ENCODE data around the gene CST7. TPM values are rescaled to one million over a fixed set of nuclear protein-coding genes. Genes with fewer than 3 reads are reported as not detected.
A peak's percentile ranks its signal among the peaks of the same experiment; 100 is the strongest.

CST7 gene
- total RNA-seq, 1 donor from 2014 or later = not detected

- peak in 1 of 2 donors; percentile 60 for DNase-seq (ENCODE audit: low spot score in 2 of 2)
- Histone ChIP-seq H3K4me3 (no peak overlapping the region), H3K9me3 (peaks cover 0 to 11% of the 10 kb centered on the region in 2 donors), H3K27me3 (no peaks in the 10 kb centered on the region), H3K27ac (no peak overlapping the region), H3K4me1 (no peaks in the 10 kb centered on the region), H3K36me3 (peaks cover 29 to 50% of the 10 kb centered on the region in 2 donors)
- intact Hi-C loops (cut with DNase I) = no loop called here
- TF ChIP-seq CTCF (IDR thresholded peaks at IDR 0.05) = no peak
Measured at GRCh38 chr20:24979036-24979960, 30.2 kb downstream of the CST7 start.

DNA sequence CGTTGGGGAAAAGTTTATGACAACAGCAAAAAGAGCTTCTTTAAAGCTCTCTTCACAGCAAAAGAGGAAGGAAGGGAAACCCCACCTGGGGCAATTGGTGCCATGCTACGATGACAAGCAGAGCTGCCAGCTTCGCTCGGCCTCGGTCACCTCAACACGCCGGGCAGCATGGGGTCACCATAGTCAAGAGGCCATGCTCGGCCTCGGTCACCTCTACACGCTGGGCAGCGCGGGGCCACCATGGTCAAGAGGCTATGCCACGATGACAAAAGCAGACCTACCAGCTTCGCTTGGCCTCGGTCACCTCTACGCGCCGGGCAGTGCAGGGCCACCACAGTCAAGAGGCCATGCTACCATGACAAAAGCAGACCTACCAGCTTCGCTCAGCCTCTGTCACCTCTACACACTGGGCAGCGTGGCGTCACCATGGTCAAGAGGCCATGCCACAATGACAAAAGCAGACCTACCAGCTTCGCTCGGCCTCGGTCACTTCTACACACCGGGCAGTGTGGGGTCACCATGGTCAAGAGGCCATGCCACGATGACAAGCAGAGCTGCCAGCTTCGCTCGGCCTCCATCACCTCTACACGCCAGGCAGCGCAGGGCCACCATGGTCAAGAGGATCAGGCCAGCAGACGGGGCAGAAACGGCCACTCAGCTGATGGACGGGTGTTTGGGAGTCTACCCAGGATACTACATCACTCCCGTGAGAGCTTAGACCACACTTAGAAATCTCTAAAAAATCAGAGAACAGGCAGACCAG lies 31.4 kb downstream of the CST7 start:
- Histone ChIP-seq H3K4me1 (no peaks in the 10 kb centered on the region), H3K9me3 (peaks cover 0 to 7% of the 10 kb centered on the region in 2 donors), H3K36me3 (peaks cover 26 to 50% of the 10 kb centered on the region in 2 donors), H3K27ac (no peak overlapping the region), H3K27me3 (no peaks in the 10 kb centered on the region), H3K4me3 (no peak overlapping the region)
- no peak for TF ChIP-seq CTCF (IDR thresholded peaks at IDR 0.05)
- peak in 1 of 2 donors; percentile 62 for DNase-seq (ENCODE audit: low spot score in 2 of 2)
- intact Hi-C loops (cut with DNase I) = no loop called here

GRCh38 chr20:24981282-24981681 lies 32.2 kb downstream of the CST7 start:
- Histone ChIP-seq H3K27me3 (no peaks in the 10 kb centered on the region), H3K9me3 (peaks cover 0 to 5% of the 10 kb centered on the region in 2 donors), H3K4me1 (no peaks in the 10 kb centered on the region), H3K36me3 (peaks cover 26 to 48% of the 10 kb centered on the region in 2 donors), H3K27ac (no peak overlapping the region), H3K4me3 (no peak overlapping the region)
- intact Hi-C loops (cut with DNase I) = no loop called here
- TF ChIP-seq CTCF (IDR thresholded peaks at IDR 0.05) = no peak
- DNase-seq (ENCODE audit: low spot score in 2 of 2) = no peak

DNA sequence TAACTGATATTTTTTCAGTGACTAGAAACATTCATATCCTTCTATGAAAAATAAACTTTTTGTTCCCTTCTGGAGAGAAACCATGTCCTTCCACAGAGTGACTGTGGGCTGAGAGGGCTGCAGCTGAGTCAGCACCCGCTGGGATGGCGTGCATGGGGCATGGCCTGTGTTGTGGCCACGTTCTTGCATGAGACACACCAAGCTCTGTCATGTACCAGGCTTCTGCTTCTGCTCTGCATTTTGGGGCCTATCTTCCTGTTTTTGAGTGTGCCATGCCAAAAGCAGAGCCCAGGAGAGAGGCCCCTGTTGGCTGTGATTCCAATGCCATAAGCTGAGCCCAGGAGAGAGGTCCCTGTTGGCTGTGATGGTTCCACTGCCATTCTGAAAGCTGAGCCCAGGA lies 32.7 kb downstream of the CST7 start:
- Histone ChIP-seq H3K27ac (no peak overlapping the region), H3K4me3 (no peak overlapping the region), H3K4me1 (no peaks in the 10 kb centered on the region), H3K9me3 (no peaks in the 10 kb centered on the region), H3K36me3 (peaks cover 26 to 43% of the 10 kb centered on the region in 2 donors), H3K27me3 (no peaks in the 10 kb centered on the region)
- peak in 1 of 2 donors; percentile 69 for DNase-seq (ENCODE audit: low spot score in 2 of 2)
- intact Hi-C loops (cut with DNase I) = no loop called here
- TF ChIP-seq CTCF (IDR thresholded peaks at IDR 0.05) = no peak

GRCh38 chr20:24983896-24984295 lies 34.8 kb downstream of the CST7 start:
- peak in 1 of 2 donors; percentile 52 for DNase-seq (ENCODE audit: low spot score in 2 of 2)
- TF ChIP-seq CTCF (IDR thresholded peaks at IDR 0.05) = no peak
- Histone ChIP-seq H3K4me3 (no peak overlapping the region), H3K27me3 (no peaks in the 10 kb centered on the region), H3K4me1 (no peaks in the 10 kb centered on the region), H3K9me3 (no peaks in the 10 kb centered on the region), H3K27ac (no peak overlapping the region), H3K36me3 (peaks cover 16 to 30% of the 10 kb centered on the region in 2 donors)
- intact Hi-C loops (cut with DNase I) = no loop called here
